Activated CD8-positive, alpha-beta memory T cell treated with anti-CD3 and anti-CD28 coated beads, Interleukin-2, amount 10 ng/mL, durations not matched to agents 7 days and 5 days (primary cell): ENCODE measurements around the gene TOPORS. TPM values are rescaled to one million over a fixed set of nuclear protein-coding genes. Genes with fewer than 3 reads are reported as not detected.
"Not testable (repeated sequence)": the region's sequence is repeated elsewhere in the genome, so short reads cannot be mapped to it uniquely, and the experiment has no call there.

Source experiments
- ATAC-seq: fragments of 150-1000 bp; cut with Tn5 transposase; one replicate; pipeline ENCODE4 v1.10.0; 2021; ENCODE audit warnings: moderate library complexity
- CTCF ChIA-PET: fragments of 350-600 bp; sonication (Branson Sonifier 250); formaldehyde crosslinking; loops from one replicate; lab custom pipeline; 2021; ENCODE audit warnings: antibody characterized with exemption; lab: Charles Lee
- DNase-seq: peaks from one replicate; pipeline ENCODE4 v3.0.0-alpha.2; 2020
- H3K27ac Mint-ChIP-seq: one replicate; pipeline ENCODE4 v1.8.0; 2021; ENCODE audit warnings: mild to moderate bottlenecking, mixed read lengths
- H3K27me3 Mint-ChIP-seq: one replicate; pipeline ENCODE4 v1.8.0; 2021; ENCODE audit warnings: mixed read lengths
- H3K36me3 Mint-ChIP-seq: one replicate; pipeline ENCODE4 v1.8.0; 2021; ENCODE audit warnings: mild to moderate bottlenecking, mixed read lengths
- H3K4me1 Mint-ChIP-seq: one replicate; pipeline ENCODE4 v1.8.0; 2021; ENCODE audit warnings: mixed read lengths
- H3K4me3 Mint-ChIP-seq: one replicate; pipeline ENCODE4 v1.8.0; 2021; ENCODE audit warnings: mild to moderate bottlenecking, moderate library complexity, mixed read lengths
- H3K9me3 Mint-ChIP-seq: one replicate; pipeline ENCODE4 v1.8.0; 2022; ENCODE audit warnings: low read depth, mixed read lengths
- total RNA-seq, 2 experiments: library from RNA; stranded (reverse); gene quantifications; one replicate each; pipeline ENCODE4 v1.2.3, GENCODE V29; 2021

Gene TOPORS
- total RNA-seq, 2 experiments from 2014 or later = 12.1 to 15.2 TPM

GRCh38 chr9:32524892-32525708, 27.3 kb downstream of the TOPORS start:
- ATAC-seq (peak; percentile 45), DNase-seq (peak; percentile 60)

GRCh38 chr9:32524558-32524891, 27.9 kb downstream of the TOPORS start:
- Mint-ChIP-seq H3K36me3 (peaks cover 54% of the 10 kb centered on the region), H3K27ac (peak overlapping the region; percentile 96)
- CTCF ChIA-PET = interaction anchor here (0.6 to 4.9 kb wide), 3 partner anchors 28 to 145 kb away, joined by 3 to 38 read pairs (median 4); partner anchors contain the start of gene TOPORS

More at GRCh38 chr9:32524892-32525708, 27.3 kb downstream of the TOPORS start:
- Mint-ChIP-seq H3K27me3 (no peaks in the 10 kb centered on the region), H3K9me3 (no peaks in the 10 kb centered on the region), H3K27ac (peak overlapping the region; percentile 96), H3K4me1 (peaks cover 57% of the 10 kb centered on the region), H3K36me3 (peaks cover 52% of the 10 kb centered on the region), H3K4me3 (peak overlapping the region; percentile 88)
- CTCF ChIA-PET = interaction anchor here (1.0 to 4.9 kb wide), 8 partner anchors 19 to 146 kb away, joined by 3 to 38 read pairs (median 11); partner anchors contain the start of genes ACO1, NDUFB6, SMIM27 and TOPORS

GRCh38 chr9:32523910-32524309, 28.5 kb downstream of the TOPORS start:
- H3K27me3 Mint-ChIP-seq = no peaks in the 10 kb centered on the region
- DNase-seq = no peak
- CTCF ChIA-PET = interaction anchor here (0.6 to 4.9 kb wide), 3 partner anchors 29 to 145 kb away, joined by 3 to 38 read pairs (median 4); partner anchors contain the start of gene TOPORS
- H3K36me3 Mint-ChIP-seq = peaks cover 60% of the 10 kb centered on the region
- H3K4me1 Mint-ChIP-seq = peaks cover 54% of the 10 kb centered on the region
- no peak for ATAC-seq
- peak overlapping the region; percentile 88 for H3K4me3 Mint-ChIP-seq
- H3K27ac Mint-ChIP-seq = peak overlapping the region; percentile 58
- H3K9me3 Mint-ChIP-seq = no peaks in the 10 kb centered on the region

More at GRCh38 chr9:32524558-32524891, 27.9 kb downstream of the TOPORS start:
- not testable (repeated sequence) for DNase-seq, ATAC-seq, H3K27me3 Mint-ChIP-seq, H3K9me3 Mint-ChIP-seq
- Mint-ChIP-seq H3K4me1 (peaks cover 55% of the 10 kb centered on the region), H3K4me3 (peak overlapping the region; percentile 88)

GRCh38 chr9:32518276-32518675, 34.1 kb downstream of the TOPORS start:
- Mint-ChIP-seq H3K9me3 (no peaks in the 10 kb centered on the region), H3K27me3 (no peaks in the 10 kb centered on the region), H3K36me3 (peaks cover 93% of the 10 kb centered on the region), H3K4me1 (peaks cover 36% of the 10 kb centered on the region), H3K4me3 (no peak overlapping the region), H3K27ac (no peak overlapping the region)
- DNase-seq (no peak), ATAC-seq (no peak)
- CTCF ChIA-PET = no interaction called here

GRCh38 chr9:32516241-32516640, 36.1 kb downstream of the TOPORS start:
- Mint-ChIP-seq H3K27ac (no peak overlapping the region), H3K4me1 (peaks cover 33% of the 10 kb centered on the region), H3K9me3 (no peaks in the 10 kb centered on the region), H3K27me3 (no peaks in the 10 kb centered on the region), H3K36me3 (peaks cover 86% of the 10 kb centered on the region), H3K4me3 (no peak overlapping the region)
- no peak for ATAC-seq
- DNase-seq = no peak
- CTCF ChIA-PET = interaction anchor here (0.6 kb wide), 1 partner anchor 15 kb away, joined by 4 read pairs; no protein-coding TSS in a partner anchor

- DNase-seq (no peak), ATAC-seq (no peak)
- CTCF ChIA-PET = interaction anchor here (0.8 to 1.6 kb wide), 2 partner anchors 18 to 21 kb away, joined by 3 to 4 read pairs; partner anchors contain the start of gene RIGI
- Mint-ChIP-seq H3K4me3 (no peak overlapping the region), H3K27ac (no peak overlapping the region), H3K27me3 (no peaks in the 10 kb centered on the region), H3K36me3 (peaks cover 35% of the 10 kb centered on the region), H3K9me3 (no peaks in the 10 kb centered on the region), H3K4me1 (peaks cover 32% of the 10 kb centered on the region)
Measured at GRCh38 chr9:32508728-32509127, 43.7 kb downstream of the TOPORS start.

GRCh38 chr9:32503008-32503407, 49.4 kb downstream of the TOPORS start:
- no peak for ATAC-seq
- DNase-seq = no peak
- CTCF ChIA-PET = interaction anchor here (1.5 kb wide), 1 partner anchor 124 kb away, joined by 3 read pairs; no protein-coding TSS in a partner anchor
- H3K36me3 Mint-ChIP-seq = peaks cover 46% of the 10 kb centered on the region
- H3K4me3 Mint-ChIP-seq = no peak overlapping the region
- no peak overlapping the region for H3K27ac Mint-ChIP-seq
- no peaks in the 10 kb centered on the region for H3K9me3 Mint-ChIP-seq
- peaks cover 5% of the 10 kb centered on the region for H3K4me1 Mint-ChIP-seq
- H3K27me3 Mint-ChIP-seq = no peaks in the 10 kb centered on the region

- Mint-ChIP-seq H3K4me3 (no peak overlapping the region), H3K27me3 (no peaks in the 10 kb centered on the region), H3K4me1 (peaks cover 6% of the 10 kb centered on the region), H3K27ac (no peak overlapping the region), H3K9me3 (no peaks in the 10 kb centered on the region), H3K36me3 (peaks cover 50% of the 10 kb centered on the region)
- ATAC-seq = no peak
- DNase-seq = no peak
- CTCF ChIA-PET = no interaction called here
Measured at GRCh38 chr9:32502464-32502863, 49.9 kb downstream of the TOPORS start.

- Mint-ChIP-seq H3K36me3 (peaks cover 52% of the 10 kb centered on the region), H3K27me3 (no peaks in the 10 kb centered on the region), H3K4me3 (no peak overlapping the region), H3K4me1 (peaks cover 6% of the 10 kb centered on the region), H3K27ac (no peak overlapping the region), H3K9me3 (no peaks in the 10 kb centered on the region)
- ATAC-seq (no peak), DNase-seq (no peak)
- CTCF ChIA-PET = interaction anchor here (1.2 kb wide), 1 partner anchor 123 kb away, joined by 4 read pairs; no protein-coding TSS in a partner anchor
Measured at GRCh38 chr9:32501868-32502267, 50.5 kb downstream of the TOPORS start.

GRCh38 chr9:32500768-32501167, 51.6 kb downstream of the TOPORS start:
- Mint-ChIP-seq H3K4me1 (peaks cover 6% of the 10 kb centered on the region), H3K36me3 (peaks cover 62% of the 10 kb centered on the region), H3K9me3 (no peaks in the 10 kb centered on the region), H3K4me3 (no peak overlapping the region), H3K27ac (no peak overlapping the region), H3K27me3 (no peaks in the 10 kb centered on the region)
- ATAC-seq (no peak), DNase-seq (no peak)
- CTCF ChIA-PET = interaction anchor here (1.0 to 1.2 kb wide), 2 partner anchors 97 to 122 kb away, joined by 3 to 4 read pairs; no protein-coding TSS in a partner anchor

GRCh38 chr9:32497921-32498320, 54.5 kb downstream of the TOPORS start:
- ATAC-seq (no peak), DNase-seq (no peak)
- Mint-ChIP-seq H3K27me3 (no peaks in the 10 kb centered on the region), H3K27ac (peak overlapping the region; percentile 29), H3K36me3 (peaks cover 62% of the 10 kb centered on the region), H3K4me1 (peaks cover 6% of the 10 kb centered on the region), H3K9me3 (no peaks in the 10 kb centered on the region), H3K4me3 (no peak overlapping the region)
- CTCF ChIA-PET = no interaction called here

GRCh38 chr9:32490601-32491000, 61.8 kb downstream of the TOPORS start:
- no peak overlapping the region for H3K4me3 Mint-ChIP-seq
- H3K9me3 Mint-ChIP-seq = no peaks in the 10 kb centered on the region
- ATAC-seq (no peak), DNase-seq (no peak)
- no peaks in the 10 kb centered on the region for H3K27me3 Mint-ChIP-seq
- no peak overlapping the region for H3K27ac Mint-ChIP-seq
- CTCF ChIA-PET = interaction anchor here (1.2 kb wide), 1 partner anchor 105 kb away, joined by 3 read pairs; no protein-coding TSS in a partner anchor
- no peaks in the 10 kb centered on the region for H3K4me1 Mint-ChIP-seq
- peaks cover 58% of the 10 kb centered on the region for H3K36me3 Mint-ChIP-seq
